Bronchial epithelial cell (primary cell): ENCODE measurements around the gene PIGH. TPM values are rescaled to one million over a fixed set of nuclear protein-coding genes. Genes with fewer than 3 reads are reported as not detected.
"Not testable (repeated sequence)": the region's sequence is repeated elsewhere in the genome, so short reads cannot be mapped to it uniquely, and the experiment has no call there.

Experiments used
- DNase-seq: peaks from one replicate; pipeline ENCODE4 v3.0.0-alpha.2; 2010; ENCODE audit warnings: low read depth
- FAIRE-seq: peaks from 2 replicates; lab custom pipeline; 2011; peaks lifted over from hg19 to GRCh38; lab: Jason Lieb, UNC
- H3K27me3 ChIP-seq: 2 replicates; pipeline ENCODE4 v1.5.1; 2011; ENCODE audit warnings: low read length; ENCODE audit not compliant: control insufficient read depth, insufficient read depth
- H3K36me3 ChIP-seq: 2 replicates; pipeline ENCODE4 v1.5.1; 2011; ENCODE audit warnings: low read length; ENCODE audit not compliant: control insufficient read depth, insufficient read depth
- H3K4me3 ChIP-seq: 2 replicates; pipeline ENCODE4 v1.5.1; 2011; ENCODE audit warnings: mild to moderate bottlenecking, low read depth, low read length, control low read depth
- CTCF ChIP-seq: IDR thresholded peaks from 2 replicates; pipeline ENCODE4 v1.5.1; 2011; ENCODE audit warnings: mild to moderate bottlenecking, moderate library complexity, low read length, control low read depth, inconsistent platforms; ENCODE audit not compliant: insufficient read depth, severe bottlenecking
- total RNA-seq: library from RNA; depleted of rRNA; stranded (reverse); fragments of >200 nt; gene quantifications from 2 replicates; pipeline ENCODE4 v1.2.1, GENCODE V29; 2014

Gene PIGH
- total RNA-seq, 1 donor from 2014 or later: 17.9 TPM

- Histone ChIP-seq H3K27me3 (no peaks in the 10 kb centered on the region), H3K4me3 (no peak overlapping the region), H3K36me3 (no peaks in the 10 kb centered on the region)
- FAIRE-seq: no peak
- DNase-seq: no peak
- TF ChIP-seq CTCF: no peak
These were observed 52.8 kb downstream of the PIGH start for GRCh38 chr14:67547224-67547780.

GRCh38 chr14:67544590-67544989, 55.5 kb downstream of the PIGH start:
- no peak for TF ChIP-seq CTCF
- DNase-seq: no peak
- no peaks in the 10 kb centered on the region for H3K36me3 ChIP-seq
- H3K4me3 ChIP-seq: no peak overlapping the region
- FAIRE-seq: no peak
- H3K27me3 ChIP-seq: no peaks in the 10 kb centered on the region

- DNase-seq, FAIRE-seq, H3K36me3 ChIP-seq, H3K4me3 ChIP-seq, H3K27me3 ChIP-seq: not testable (repeated sequence)
These were observed 57.4 kb downstream of the PIGH start for GRCh38 chr14:67542620-67543019.

GRCh38 chr14:67541448-67542387, 58.4 kb downstream of the PIGH start:
- H3K27me3 ChIP-seq: no peaks in the 10 kb centered on the region
- H3K4me3 ChIP-seq: no peak overlapping the region
- TF ChIP-seq CTCF: no peak
- no peak for FAIRE-seq
- no peaks in the 10 kb centered on the region for H3K36me3 ChIP-seq
- no peak for DNase-seq

Other genes starting within 250 kb of the PIGH start
- gene ATP6V1D, start 240.5 kb downstream of the PIGH start, total RNA-seq: 126 and 155 TPM in 2 replicates
- 356 and 395 TPM in 2 replicates for gene EIF2S1, start 239.9 kb downstream of the PIGH start, total RNA-seq
- gene PLEK2, start 188.1 kb downstream of the PIGH start, total RNA-seq: 20.4 and 111 TPM in 2 replicates
- 0.26 and 1.2 TPM in 2 replicates for gene TMEM229B, start 111.5 kb downstream of the PIGH start, total RNA-seq
- 4.4 and 4.7 TPM in 2 replicates for gene PLEKHH1, start 67.0 kb downstream of the PIGH start, total RNA-seq
- gene ARG2, start 19.7 kb upstream of the PIGH start, total RNA-seq: 113 and 123 TPM in 2 replicates
- gene VTI1B, start 74.4 kb upstream of the PIGH start, total RNA-seq: 72.1 and 80.6 TPM in 2 replicates
- gene RDH11, start 95.5 kb upstream of the PIGH start, total RNA-seq: 101 and 135 TPM in 2 replicates
- 1.3 and 49.8 TPM in 2 replicates for gene RDH12, start 101.6 kb upstream of the PIGH start, total RNA-seq
- 11.3 and 13.2 TPM in 2 replicates for gene ZFYVE26, start 216.3 kb upstream of the PIGH start, total RNA-seq
- gene RAD51B, start 219.5 kb upstream of the PIGH start, total RNA-seq: 12.1 and 14.7 TPM in 2 replicates